GM12872 (cell line): ENCODE results near the gene KRT76.

Source experiments
- CTCF ChIP-seq: IDR thresholded peaks from 3 replicates; pipeline ENCODE4 v1.5.1; 2011; ENCODE audit warnings: low read depth, mild to moderate bottlenecking, low read length, moderate library complexity; ENCODE audit not compliant: insufficient read depth

KRT76 gene

GRCh38 chr12:52788876-52789636 is 11.9 kb upstream of the KRT76 start:
- no peak for TF ChIP-seq CTCF

DNA sequence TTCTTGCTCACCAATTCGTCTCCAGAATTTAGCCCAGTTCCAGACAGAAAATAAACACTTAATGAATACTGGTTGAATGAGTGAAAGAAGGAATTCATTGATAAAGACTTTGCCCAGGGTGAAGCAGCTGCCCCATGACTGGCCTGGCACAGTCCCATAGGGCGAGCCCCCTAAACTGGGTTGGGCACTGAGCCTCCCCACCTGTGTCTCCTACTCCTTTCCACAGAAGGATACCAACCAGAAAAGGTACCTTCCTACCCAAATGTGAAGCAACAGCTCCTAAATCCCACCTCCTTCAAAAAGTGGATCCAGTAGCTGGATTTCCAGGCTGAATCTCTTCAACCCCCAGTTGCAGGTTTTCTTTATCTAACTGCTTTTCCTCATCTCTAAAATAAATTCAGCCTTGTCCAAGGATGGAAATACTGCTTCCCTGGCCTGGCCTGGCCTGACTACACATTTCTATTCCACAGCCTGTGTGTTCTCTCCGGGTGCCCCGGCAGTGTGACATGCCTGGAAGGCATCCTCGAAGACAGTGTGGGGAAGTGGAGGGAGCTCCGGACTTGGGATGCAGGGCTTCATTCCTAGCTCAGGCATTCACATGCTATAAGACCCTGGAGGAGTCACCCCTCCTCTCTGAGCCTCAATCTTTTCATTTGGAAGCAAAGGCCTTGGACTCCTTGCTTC is 11.2 kb upstream of the KRT76 start:
- TF ChIP-seq CTCF, result no peak

GRCh38 chr12:52787324-52788191 is 10.4 kb upstream of the KRT76 start:
- TF ChIP-seq CTCF, result no peak

DNA sequence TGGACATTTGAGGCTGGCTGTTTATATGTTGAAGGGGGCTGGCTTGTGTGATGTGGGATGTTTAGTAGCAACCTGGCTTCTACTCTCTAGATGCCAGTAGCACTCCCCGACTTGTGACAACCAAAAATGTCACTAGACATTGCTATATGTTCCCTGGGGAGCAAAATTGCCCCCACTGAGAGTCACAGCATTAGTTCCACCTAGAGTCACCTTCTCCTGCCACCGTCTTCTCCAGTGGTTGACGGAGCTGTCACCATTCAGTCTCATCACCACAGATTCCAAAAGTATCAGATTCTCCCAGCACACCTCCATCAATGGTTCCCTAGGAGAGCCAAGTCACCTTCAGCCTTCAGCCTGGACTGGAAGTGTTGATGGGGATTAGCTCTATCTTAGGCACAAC is 7.8 kb upstream of the KRT76 start:
- no peak for TF ChIP-seq CTCF

DNA sequence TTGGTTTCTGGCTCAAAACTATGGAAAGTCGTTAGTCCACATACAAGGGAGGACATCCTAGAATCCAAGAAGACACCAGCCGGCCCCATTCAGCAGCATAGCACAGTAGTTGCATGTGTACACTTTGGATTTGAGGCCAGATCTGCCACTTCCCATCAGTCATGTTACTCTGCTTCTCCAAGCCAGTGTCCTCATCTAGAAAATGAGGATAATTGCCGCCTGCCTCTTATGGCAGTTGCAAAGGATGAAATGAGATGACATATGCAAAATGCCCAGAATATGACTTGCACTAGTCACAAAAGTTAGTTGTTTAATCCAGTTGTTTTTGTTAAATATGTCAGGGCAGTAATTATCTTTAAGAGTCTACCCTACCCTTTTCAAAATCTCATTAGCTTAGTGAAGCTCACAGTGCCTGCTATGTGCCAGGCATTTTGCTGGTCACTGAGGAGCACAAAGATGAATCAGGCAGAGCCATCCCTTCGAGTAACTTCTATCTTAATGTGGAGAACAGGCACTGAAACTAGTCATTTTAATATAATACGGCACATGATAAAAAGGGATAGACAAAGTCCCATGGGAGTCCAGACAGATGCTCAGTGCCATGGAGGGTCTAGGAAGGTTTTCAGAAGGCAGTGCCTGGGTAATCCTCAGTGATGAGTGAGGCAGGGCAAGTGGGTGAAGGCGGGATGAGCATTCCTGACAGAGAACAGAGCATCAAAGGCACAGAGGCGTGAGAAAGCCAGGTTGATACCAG is 6.6 kb upstream of the KRT76 start:
- TF ChIP-seq CTCF, result no peak

- TF ChIP-seq CTCF, result no peak
Observed at GRCh38 chr12:52782502-52782901, 5.4 kb upstream of the KRT76 start.
